WI38 (cell line): ENCODE measurements around the gene ARHGAP35.

Experiments used
- H3K4me3 ChIP-seq: 2 replicates; pipeline ENCODE4 v1.5.1; 2011; ENCODE audit warnings: low read depth, mild to moderate bottlenecking, control low read depth, low read length
- TF ChIP-seq, protein P1 (sequence below): IDR thresholded peaks from 2 replicates; pipeline ENCODE4 v1.5.1; 2012; ENCODE audit warnings: low read depth, mild to moderate bottlenecking, control low read depth, low read length

Gene ARHGAP35

DNA sequence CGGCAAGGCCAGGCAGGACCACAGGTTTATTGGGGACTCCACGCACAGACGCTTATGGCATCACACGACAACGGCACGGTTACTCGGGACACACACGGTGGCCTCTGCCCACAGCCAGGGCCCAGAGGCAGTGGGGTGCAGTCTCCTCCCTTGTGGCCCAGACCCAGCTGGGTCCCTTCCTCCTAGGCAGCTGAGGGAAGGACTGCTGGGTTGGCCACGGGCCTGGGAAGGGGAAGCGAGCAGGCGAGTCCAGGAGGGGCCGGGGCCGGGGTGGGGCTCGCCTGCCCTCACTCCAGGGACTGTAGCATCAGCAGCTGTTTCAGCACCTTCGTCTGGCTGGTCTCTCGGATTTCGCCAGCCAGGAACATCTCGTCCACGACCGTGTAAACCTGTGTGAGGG is 22.6 kb upstream of the ARHGAP35 start:
- TF ChIP-seq, protein P1, sequence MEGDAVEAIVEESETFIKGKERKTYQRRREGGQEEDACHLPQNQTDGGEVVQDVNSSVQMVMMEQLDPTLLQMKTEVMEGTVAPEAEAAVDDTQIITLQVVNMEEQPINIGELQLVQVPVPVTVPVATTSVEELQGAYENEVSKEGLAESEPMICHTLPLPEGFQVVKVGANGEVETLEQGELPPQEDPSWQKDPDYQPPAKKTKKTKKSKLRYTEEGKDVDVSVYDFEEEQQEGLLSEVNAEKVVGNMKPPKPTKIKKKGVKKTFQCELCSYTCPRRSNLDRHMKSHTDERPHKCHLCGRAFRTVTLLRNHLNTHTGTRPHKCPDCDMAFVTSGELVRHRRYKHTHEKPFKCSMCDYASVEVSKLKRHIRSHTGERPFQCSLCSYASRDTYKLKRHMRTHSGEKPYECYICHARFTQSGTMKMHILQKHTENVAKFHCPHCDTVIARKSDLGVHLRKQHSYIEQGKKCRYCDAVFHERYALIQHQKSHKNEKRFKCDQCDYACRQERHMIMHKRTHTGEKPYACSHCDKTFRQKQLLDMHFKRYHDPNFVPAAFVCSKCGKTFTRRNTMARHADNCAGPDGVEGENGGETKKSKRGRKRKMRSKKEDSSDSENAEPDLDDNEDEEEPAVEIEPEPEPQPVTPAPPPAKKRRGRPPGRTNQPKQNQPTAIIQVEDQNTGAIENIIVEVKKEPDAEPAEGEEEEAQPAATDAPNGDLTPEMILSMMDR = no peak
- H3K4me3 ChIP-seq = no peak overlapping the region

DNA sequence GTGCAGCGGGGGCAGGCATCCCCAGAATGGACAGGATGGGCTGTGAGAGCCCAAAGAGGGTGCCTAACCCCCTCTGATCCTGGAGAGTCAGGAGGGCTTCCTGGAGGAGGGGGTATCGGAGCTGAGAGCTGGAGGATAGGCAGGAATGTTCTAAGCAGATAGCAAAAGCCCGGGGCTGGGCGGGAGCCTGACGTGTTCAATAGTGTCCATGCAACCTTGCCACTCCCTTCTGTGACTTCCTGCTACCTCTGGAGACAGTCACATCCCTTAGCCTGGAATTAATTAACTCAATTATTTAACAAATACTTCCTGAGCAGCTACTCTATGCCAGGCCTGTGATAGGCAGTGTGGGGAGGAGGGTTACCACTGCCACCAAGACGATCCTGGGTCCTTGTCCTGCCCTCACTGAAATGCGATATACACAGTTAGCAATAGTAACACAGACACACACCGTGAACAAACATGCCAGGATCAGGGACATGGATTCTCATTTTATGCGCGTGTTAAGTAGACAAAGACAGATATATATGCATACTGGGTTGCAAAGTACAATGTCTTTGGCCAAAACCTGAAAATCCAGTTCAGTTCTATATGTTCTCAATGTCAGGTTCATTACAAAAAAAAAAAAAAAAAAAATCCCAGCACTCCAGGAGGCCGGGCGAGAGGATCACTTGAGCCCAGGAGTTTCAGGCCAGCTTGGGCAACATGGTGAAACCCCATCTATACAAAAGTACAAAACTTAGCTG is 20.9 kb upstream of the ARHGAP35 start:
- TF ChIP-seq, protein P1 = no peak
- H3K4me3 ChIP-seq = no peak overlapping the region

DNA sequence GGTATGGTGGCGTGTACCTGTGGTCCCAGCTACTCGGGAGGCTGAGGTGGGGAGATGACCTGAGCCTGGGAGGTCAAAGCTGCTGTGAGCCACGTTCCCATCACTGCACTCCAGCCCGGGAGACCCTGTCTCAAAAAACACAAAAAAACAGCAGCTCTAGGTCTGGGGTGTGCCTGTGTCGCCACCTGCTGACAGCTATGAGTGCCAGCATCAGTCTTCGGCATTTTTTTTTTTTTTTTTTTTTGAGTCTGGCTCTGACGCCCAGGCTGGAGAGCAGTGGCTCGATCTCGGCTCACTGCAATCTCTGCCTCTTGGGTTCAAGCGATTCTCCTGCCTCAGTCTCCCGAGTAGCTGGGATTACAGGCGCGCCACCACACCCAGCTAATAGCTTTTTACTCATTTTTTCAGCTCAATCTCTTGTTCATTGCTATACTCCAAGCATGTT is 20.3 kb upstream of the ARHGAP35 start:
- H3K4me3 ChIP-seq = no peak overlapping the region
- TF ChIP-seq, protein P1 = peak; percentile 91

DNA sequence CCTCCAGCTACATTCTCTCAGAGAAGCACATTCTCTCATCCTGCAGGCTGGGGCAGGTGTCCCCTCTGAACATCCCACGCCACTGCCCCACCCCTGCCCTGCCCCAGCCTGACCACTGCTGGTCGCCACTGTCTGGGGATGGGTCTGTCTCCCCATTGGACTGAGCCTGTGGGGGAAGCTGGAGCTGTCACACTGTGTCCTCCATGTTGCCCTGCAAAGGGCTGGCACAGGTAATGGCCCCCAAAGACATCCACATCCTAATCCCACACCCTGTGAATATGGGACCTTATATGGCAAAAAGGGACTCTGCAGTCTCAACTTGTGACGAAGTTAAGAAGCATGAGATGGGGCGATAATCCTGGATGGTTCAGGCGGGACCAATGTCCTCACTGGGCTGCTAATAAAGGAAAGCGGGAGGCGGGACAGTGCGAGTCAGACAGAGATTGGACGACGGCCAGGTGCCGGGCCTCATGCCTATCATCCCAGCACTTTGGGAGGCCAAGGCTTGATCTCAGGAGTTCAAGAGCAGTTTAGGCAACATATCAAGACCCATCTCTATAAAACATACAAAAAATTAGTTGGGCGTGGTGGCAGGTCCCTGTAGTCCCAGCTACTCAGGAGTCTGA is 19.2 kb upstream of the ARHGAP35 start:
- H3K4me3 ChIP-seq = no peak overlapping the region
- TF ChIP-seq, protein P1 = no peak

DNA sequence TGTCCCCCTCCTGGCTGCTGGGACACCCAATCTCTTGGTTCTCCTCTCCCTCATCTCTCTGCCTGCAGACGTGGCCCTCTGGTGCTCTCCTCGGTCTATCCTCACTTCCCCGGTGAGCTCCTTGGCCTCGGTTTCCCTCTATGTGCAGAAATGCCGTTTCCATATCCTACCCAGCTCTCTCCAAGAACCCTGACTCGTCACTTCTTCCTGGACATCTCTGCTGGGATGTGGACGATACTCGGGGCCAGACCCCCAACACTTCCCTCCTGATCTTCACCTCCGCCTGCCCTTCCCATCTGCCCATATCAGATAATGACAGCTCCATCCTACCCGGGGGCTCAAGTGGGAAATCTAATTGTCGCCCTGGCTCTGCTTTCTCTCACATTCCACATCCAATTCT is 18.0 kb upstream of the ARHGAP35 start:
- TF ChIP-seq, protein P1 = no peak

DNA sequence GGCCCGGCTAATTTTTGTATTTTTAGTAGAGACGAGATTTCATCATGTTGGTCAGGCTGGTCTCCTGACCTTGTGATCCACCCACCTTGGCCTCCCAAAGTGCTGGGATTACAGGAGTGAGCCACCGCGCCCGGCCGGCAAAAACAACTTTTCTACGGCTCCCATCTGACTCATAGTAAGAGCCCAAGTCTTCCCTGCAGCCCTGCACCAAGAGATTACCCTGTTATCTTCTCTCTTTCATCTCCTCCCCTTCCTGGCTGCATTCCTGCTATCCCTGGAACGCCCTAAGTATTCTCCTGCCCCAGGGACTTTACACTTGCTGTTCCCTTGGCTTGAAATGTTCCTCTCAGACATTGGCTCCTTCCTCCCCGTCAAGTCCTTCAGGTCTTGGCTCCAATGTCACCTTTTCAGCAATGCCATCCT is 16.7 kb upstream of the ARHGAP35 start:
- no peak overlapping the region for H3K4me3 ChIP-seq
- TF ChIP-seq, protein P1 = no peak

More for the DNA sequence above, 18.0 kb upstream of the ARHGAP35 start:
- no peak overlapping the region for H3K4me3 ChIP-seq

DNA sequence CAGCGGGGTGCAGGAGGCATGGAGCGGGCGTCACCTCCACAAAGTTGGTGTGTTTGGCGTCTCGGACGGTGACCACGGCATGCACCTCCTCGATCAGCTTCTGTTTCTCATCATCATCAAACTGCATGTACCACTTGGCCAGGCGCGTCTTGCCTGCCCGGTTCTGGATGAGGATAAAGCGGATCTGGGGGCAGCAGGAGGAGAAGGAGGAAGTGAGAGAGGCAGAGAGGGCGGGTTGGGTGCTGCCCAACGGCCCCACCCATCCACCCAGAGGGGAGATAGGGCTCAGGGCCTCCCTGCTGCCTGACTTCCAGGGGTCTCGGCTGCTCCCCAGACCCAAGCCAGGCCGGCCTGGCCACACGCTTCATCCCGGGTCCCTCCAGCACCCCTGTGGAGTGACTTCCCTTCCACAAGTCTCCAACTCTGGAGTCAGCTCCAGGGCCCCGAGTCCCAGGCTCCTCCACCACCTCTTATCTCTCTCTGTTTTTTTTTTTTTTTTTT is 14.8 kb upstream of the ARHGAP35 start:
- TF ChIP-seq, protein P1 = no peak
- H3K4me3 ChIP-seq = no peak overlapping the region
